ENCODE data around the gene OGFR.

Gene OGFR

GRCh38 chr20:62828051-62828450, 23.4 kb downstream of the OGFR start:
- no peaks in the 10 kb centered on the region for H3K9me3 ChIP-seq (ENCODE audit: control insufficient read depth, insufficient read depth, low read length)
- H3K4me3 ChIP-seq (ENCODE audit: low read length), result no peak overlapping the region
- H3K36me3 ChIP-seq (ENCODE audit: control insufficient read depth, insufficient read depth, low read length), result peaks cover 21% of the 10 kb centered on the region; the same call in 1 of the 2 replicates
- H3K27ac ChIP-seq (ENCODE audit: low read length), result no peak overlapping the region
- no peak for DNase-seq (ENCODE audit: low read depth, low spot score)
- H3K27me3 ChIP-seq (ENCODE audit: control insufficient read depth, insufficient read depth, low read length), result no peaks in the 10 kb centered on the region
- H3K4me1 ChIP-seq (ENCODE audit: control insufficient read depth, insufficient read depth, low read length), result peaks cover 16% of the 10 kb centered on the region
- WGBS (ENCODE audit: insufficient coverage, insufficient read length), result no CpG with 5 or more reads among the region's 9 CpGs

GRCh38 chr20:62828511-62829230, 24.0 kb downstream of the OGFR start:
- Histone ChIP-seq H3K36me3 (ENCODE audit: control insufficient read depth, insufficient read depth, low read length) (peaks cover 22% of the 10 kb centered on the region; the same call in 1 of the 2 replicates), H3K27me3 (ENCODE audit: control insufficient read depth, insufficient read depth, low read length) (no peaks in the 10 kb centered on the region), H3K9me3 (ENCODE audit: control insufficient read depth, insufficient read depth, low read length) (no peaks in the 10 kb centered on the region), H3K27ac (ENCODE audit: low read length) (no peak overlapping the region), H3K4me1 (ENCODE audit: control insufficient read depth, insufficient read depth, low read length) (peaks cover 12% of the 10 kb centered on the region), H3K4me3 (ENCODE audit: low read length) (no peak overlapping the region)
- no CpG with 5 or more reads among the region's 29 CpGs for WGBS (ENCODE audit: insufficient coverage, insufficient read length)
- no peak for DNase-seq (ENCODE audit: low read depth, low spot score)

GRCh38 chr20:62829231-62830230, 24.9 kb downstream of the OGFR start:
- Histone ChIP-seq H3K9me3 (ENCODE audit: control insufficient read depth, insufficient read depth, low read length) (no peaks in the 10 kb centered on the region), H3K4me3 (ENCODE audit: low read length) (no peak overlapping the region), H3K36me3 (ENCODE audit: control insufficient read depth, insufficient read depth, low read length) (peaks cover 22% of the 10 kb centered on the region; the same call in 1 of the 2 replicates), H3K27ac (ENCODE audit: low read length) (no peak overlapping the region), H3K4me1 (ENCODE audit: control insufficient read depth, insufficient read depth, low read length) (peaks cover 8% of the 10 kb centered on the region), H3K27me3 (ENCODE audit: control insufficient read depth, insufficient read depth, low read length) (no peaks in the 10 kb centered on the region)
- no CpG with 5 or more reads among the region's 32 CpGs for WGBS (ENCODE audit: insufficient coverage, insufficient read length)
- DNase-seq (ENCODE audit: low read depth, low spot score), result no peak

- H3K9me3 ChIP-seq (ENCODE audit: control insufficient read depth, insufficient read depth, low read length), result no peaks in the 10 kb centered on the region
- no peak overlapping the region for H3K4me3 ChIP-seq (ENCODE audit: low read length)
- H3K4me1 ChIP-seq (ENCODE audit: control insufficient read depth, insufficient read depth, low read length), result peaks cover 3% of the 10 kb centered on the region; the same call in 1 of the 2 replicates
- H3K36me3 ChIP-seq (ENCODE audit: control insufficient read depth, insufficient read depth, low read length), result peaks cover 26% of the 10 kb centered on the region; the same call in 1 of the 2 replicates
- no CpG with 5 or more reads among the region's 14 CpGs for WGBS (ENCODE audit: insufficient coverage, insufficient read length)
- H3K27me3 ChIP-seq (ENCODE audit: control insufficient read depth, insufficient read depth, low read length), result no peaks in the 10 kb centered on the region
- no peak overlapping the region for H3K27ac ChIP-seq (ENCODE audit: low read length)
- DNase-seq (ENCODE audit: low read depth, low spot score), result no peak
Measured at GRCh38 chr20:62830251-62830650, 25.6 kb downstream of the OGFR start.

GRCh38 chr20:62830821-62831220, 26.2 kb downstream of the OGFR start:
- Histone ChIP-seq H3K27me3 (ENCODE audit: control insufficient read depth, insufficient read depth, low read length) (no peaks in the 10 kb centered on the region), H3K27ac (ENCODE audit: low read length) (no peak overlapping the region), H3K36me3 (ENCODE audit: control insufficient read depth, insufficient read depth, low read length) (peaks cover 26% of the 10 kb centered on the region), H3K4me3 (ENCODE audit: low read length) (no peak overlapping the region), H3K4me1 (ENCODE audit: control insufficient read depth, insufficient read depth, low read length) (peaks cover 2% of the 10 kb centered on the region; the same call in 1 of the 2 replicates), H3K9me3 (ENCODE audit: control insufficient read depth, insufficient read depth, low read length) (no peaks in the 10 kb centered on the region)
- WGBS (ENCODE audit: insufficient coverage, insufficient read length), result no CpG with 5 or more reads among the region's 22 CpGs
- no peak for DNase-seq (ENCODE audit: low read depth, low spot score)

GRCh38 chr20:62831361-62831788, 26.7 kb downstream of the OGFR start:
- Histone ChIP-seq H3K27ac (ENCODE audit: low read length) (no peak overlapping the region), H3K4me1 (ENCODE audit: control insufficient read depth, insufficient read depth, low read length) (peaks cover 2% of the 10 kb centered on the region; the same call in 1 of the 2 replicates), H3K4me3 (ENCODE audit: low read length) (no peak overlapping the region), H3K9me3 (ENCODE audit: control insufficient read depth, insufficient read depth, low read length) (no peaks in the 10 kb centered on the region), H3K27me3 (ENCODE audit: control insufficient read depth, insufficient read depth, low read length) (no peaks in the 10 kb centered on the region), H3K36me3 (ENCODE audit: control insufficient read depth, insufficient read depth, low read length) (peaks cover 26% of the 10 kb centered on the region)
- no CpG with 5 or more reads among the region's 10 CpGs for WGBS (ENCODE audit: insufficient coverage, insufficient read length)
- no peak for DNase-seq (ENCODE audit: low read depth, low spot score)

- Histone ChIP-seq H3K27ac (ENCODE audit: low read length) (no peak overlapping the region), H3K4me3 (ENCODE audit: low read length) (no peak overlapping the region), H3K9me3 (ENCODE audit: control insufficient read depth, insufficient read depth, low read length) (no peaks in the 10 kb centered on the region), H3K4me1 (ENCODE audit: control insufficient read depth, insufficient read depth, low read length) (peaks cover 2% of the 10 kb centered on the region; the same call in 1 of the 2 replicates), H3K27me3 (ENCODE audit: control insufficient read depth, insufficient read depth, low read length) (no peaks in the 10 kb centered on the region), H3K36me3 (ENCODE audit: control insufficient read depth, insufficient read depth, low read length) (peaks cover 31% of the 10 kb centered on the region)
- WGBS (ENCODE audit: insufficient coverage, insufficient read length), result no CpG with 5 or more reads among the region's 10 CpGs
- no peak for DNase-seq (ENCODE audit: low read depth, low spot score)
Measured at GRCh38 chr20:62831854-62832211, 27.2 kb downstream of the OGFR start.

GRCh38 chr20:62832212-62832922, 27.7 kb downstream of the OGFR start:
- Histone ChIP-seq H3K27ac (ENCODE audit: low read length) (no peak overlapping the region), H3K36me3 (ENCODE audit: control insufficient read depth, insufficient read depth, low read length) (peaks cover 31% of the 10 kb centered on the region), H3K9me3 (ENCODE audit: control insufficient read depth, insufficient read depth, low read length) (no peaks in the 10 kb centered on the region), H3K27me3 (ENCODE audit: control insufficient read depth, insufficient read depth, low read length) (no peaks in the 10 kb centered on the region), H3K4me3 (ENCODE audit: low read length) (no peak overlapping the region), H3K4me1 (ENCODE audit: control insufficient read depth, insufficient read depth, low read length) (peaks cover 2% of the 10 kb centered on the region; the same call in 1 of the 2 replicates)
- no peak for DNase-seq (ENCODE audit: low read depth, low spot score)
- no CpG with 5 or more reads among the region's 22 CpGs for WGBS (ENCODE audit: insufficient coverage, insufficient read length)

GRCh38 chr20:62832951-62833391, 28.3 kb downstream of the OGFR start:
- Histone ChIP-seq H3K27me3 (ENCODE audit: control insufficient read depth, insufficient read depth, low read length) (no peaks in the 10 kb centered on the region), H3K4me3 (ENCODE audit: low read length) (no peak overlapping the region), H3K27ac (ENCODE audit: low read length) (no peak overlapping the region), H3K9me3 (ENCODE audit: control insufficient read depth, insufficient read depth, low read length) (no peaks in the 10 kb centered on the region), H3K4me1 (ENCODE audit: control insufficient read depth, insufficient read depth, low read length) (peaks cover 2% of the 10 kb centered on the region; the same call in 1 of the 2 replicates), H3K36me3 (ENCODE audit: control insufficient read depth, insufficient read depth, low read length) (peaks cover 25% of the 10 kb centered on the region)
- WGBS (ENCODE audit: insufficient coverage, insufficient read length), result no CpG with 5 or more reads among the region's 14 CpGs
- no peak for DNase-seq (ENCODE audit: low read depth, low spot score)
